ENCODE results near the gene TMEM161A.

TMEM161A gene

DNA sequence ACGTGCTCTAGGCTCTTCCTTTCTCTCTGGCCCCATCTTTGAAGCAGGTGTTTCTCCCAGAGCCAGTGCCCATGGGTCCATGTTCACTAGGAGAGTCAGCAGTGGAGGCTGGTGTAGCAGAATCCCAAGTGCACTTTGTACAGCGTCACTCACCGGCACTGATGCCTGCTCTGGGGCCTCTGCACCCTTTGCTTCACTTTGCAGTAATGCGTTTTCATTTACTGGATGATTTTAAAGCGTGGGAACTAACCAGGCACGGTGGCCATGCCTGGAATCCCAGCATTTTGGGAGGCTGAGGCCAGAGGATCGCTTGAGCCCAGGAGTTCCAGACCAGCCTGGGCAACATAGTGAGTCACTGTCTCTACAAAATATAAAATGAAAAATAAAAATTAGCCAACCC lies 43.8 kb downstream of the TMEM161A start:
- ATAC-seq (ENCODE audit: insufficient read depth, low read depth): no peak
- Histone ChIP-seq H3K79me2 (ENCODE audit: insufficient read depth, low read length) (peaks cover 3% of the 10 kb centered on the region; the same call in 1 of the 2 replicates), H3K4me2 (ENCODE audit: insufficient read depth, low read length) (no peak overlapping the region), H3K27me3 (ENCODE audit: insufficient read depth, low read length, poor library complexity) (no peaks in the 10 kb centered on the region), H3K9me3 (ENCODE audit: insufficient read depth, low read length, severe bottlenecking) (no peaks in the 10 kb centered on the region), H3K9ac (ENCODE audit: low read depth, low read length) (no peak overlapping the region), H3K4me3 (ENCODE audit: low read depth in 1 of 2, low read length in 2 of 2) (no peak overlapping the region), H4K20me1 (ENCODE audit: insufficient read depth, low read length) (no peaks in the 10 kb centered on the region; the same call in 1 of the 2 replicates), H2AFZ (ENCODE audit: low read depth, low read length) (no peak overlapping the region), H3K36me3 (ENCODE audit: insufficient read depth, low read length) (peaks cover 7% of the 10 kb centered on the region; the same call in 1 of the 2 replicates), H3K4me1 (ENCODE audit: insufficient read depth, low read length) (no peaks in the 10 kb centered on the region), H3K27ac (ENCODE audit: low read length) (no peak overlapping the region)
- TF ChIP-seq, protein P1, sequence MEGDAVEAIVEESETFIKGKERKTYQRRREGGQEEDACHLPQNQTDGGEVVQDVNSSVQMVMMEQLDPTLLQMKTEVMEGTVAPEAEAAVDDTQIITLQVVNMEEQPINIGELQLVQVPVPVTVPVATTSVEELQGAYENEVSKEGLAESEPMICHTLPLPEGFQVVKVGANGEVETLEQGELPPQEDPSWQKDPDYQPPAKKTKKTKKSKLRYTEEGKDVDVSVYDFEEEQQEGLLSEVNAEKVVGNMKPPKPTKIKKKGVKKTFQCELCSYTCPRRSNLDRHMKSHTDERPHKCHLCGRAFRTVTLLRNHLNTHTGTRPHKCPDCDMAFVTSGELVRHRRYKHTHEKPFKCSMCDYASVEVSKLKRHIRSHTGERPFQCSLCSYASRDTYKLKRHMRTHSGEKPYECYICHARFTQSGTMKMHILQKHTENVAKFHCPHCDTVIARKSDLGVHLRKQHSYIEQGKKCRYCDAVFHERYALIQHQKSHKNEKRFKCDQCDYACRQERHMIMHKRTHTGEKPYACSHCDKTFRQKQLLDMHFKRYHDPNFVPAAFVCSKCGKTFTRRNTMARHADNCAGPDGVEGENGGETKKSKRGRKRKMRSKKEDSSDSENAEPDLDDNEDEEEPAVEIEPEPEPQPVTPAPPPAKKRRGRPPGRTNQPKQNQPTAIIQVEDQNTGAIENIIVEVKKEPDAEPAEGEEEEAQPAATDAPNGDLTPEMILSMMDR (IDR thresholded peaks at IDR 0.05; ENCODE audit: borderline replicate concordance, extremely low read depth, low read length, poor library complexity, severe bottlenecking): no peak
- TF ChIP-seq EZH2 (IDR thresholded peaks at IDR 0.05; ENCODE audit: borderline replicate concordance, low read depth, low read length, severe bottlenecking): no peak
- no peak for DNase-seq

DNA sequence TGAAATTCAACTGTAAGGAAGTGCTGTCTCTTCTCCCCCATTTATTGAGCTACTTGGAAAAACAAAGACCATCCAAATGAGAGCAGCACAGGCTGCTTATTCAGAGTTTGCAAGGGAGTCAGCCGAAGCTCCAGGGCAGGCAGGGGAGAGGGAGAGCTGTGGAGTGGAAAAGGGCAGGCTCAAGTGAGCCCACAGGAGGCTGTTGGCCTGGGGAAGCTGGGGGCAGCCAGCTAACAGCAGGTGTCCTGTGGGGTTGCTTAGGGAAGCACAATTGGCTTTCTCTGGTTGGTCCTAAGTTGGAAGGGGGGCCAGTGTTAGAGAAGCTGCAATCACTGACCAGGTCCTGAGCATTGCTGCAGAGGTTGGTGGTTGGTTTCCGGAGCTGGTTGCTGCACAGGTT lies 50.6 kb downstream of the TMEM161A start:
- Histone ChIP-seq H2AFZ (ENCODE audit: low read depth, low read length) (no peak overlapping the region), H3K9me3 (ENCODE audit: insufficient read depth, low read length, severe bottlenecking) (no peaks in the 10 kb centered on the region), H3K27me3 (ENCODE audit: insufficient read depth, low read length, poor library complexity) (no peaks in the 10 kb centered on the region), H4K20me1 (ENCODE audit: insufficient read depth, low read length) (no peaks in the 10 kb centered on the region; the same call in 1 of the 2 replicates), H3K27ac (ENCODE audit: low read length) (no peak overlapping the region), H3K9ac (ENCODE audit: low read depth, low read length) (no peak overlapping the region), H3K79me2 (ENCODE audit: insufficient read depth, low read length) (peaks cover 3% of the 10 kb centered on the region; the same call in 1 of the 2 replicates), H3K4me2 (ENCODE audit: insufficient read depth, low read length) (no peak overlapping the region), H3K36me3 (ENCODE audit: insufficient read depth, low read length) (peaks cover 9% of the 10 kb centered on the region), H3K4me1 (ENCODE audit: insufficient read depth, low read length) (no peaks in the 10 kb centered on the region), H3K4me3 (ENCODE audit: low read depth in 1 of 2, low read length in 2 of 2) (no peak overlapping the region)
- DNase-seq: no peak
- TF ChIP-seq, protein P1 (IDR thresholded peaks at IDR 0.05; ENCODE audit: borderline replicate concordance, extremely low read depth, low read length, poor library complexity, severe bottlenecking): no peak
- no peak for TF ChIP-seq EZH2 (IDR thresholded peaks at IDR 0.05; ENCODE audit: borderline replicate concordance, low read depth, low read length, severe bottlenecking)
- ATAC-seq (ENCODE audit: insufficient read depth, low read depth): no peak

DNA sequence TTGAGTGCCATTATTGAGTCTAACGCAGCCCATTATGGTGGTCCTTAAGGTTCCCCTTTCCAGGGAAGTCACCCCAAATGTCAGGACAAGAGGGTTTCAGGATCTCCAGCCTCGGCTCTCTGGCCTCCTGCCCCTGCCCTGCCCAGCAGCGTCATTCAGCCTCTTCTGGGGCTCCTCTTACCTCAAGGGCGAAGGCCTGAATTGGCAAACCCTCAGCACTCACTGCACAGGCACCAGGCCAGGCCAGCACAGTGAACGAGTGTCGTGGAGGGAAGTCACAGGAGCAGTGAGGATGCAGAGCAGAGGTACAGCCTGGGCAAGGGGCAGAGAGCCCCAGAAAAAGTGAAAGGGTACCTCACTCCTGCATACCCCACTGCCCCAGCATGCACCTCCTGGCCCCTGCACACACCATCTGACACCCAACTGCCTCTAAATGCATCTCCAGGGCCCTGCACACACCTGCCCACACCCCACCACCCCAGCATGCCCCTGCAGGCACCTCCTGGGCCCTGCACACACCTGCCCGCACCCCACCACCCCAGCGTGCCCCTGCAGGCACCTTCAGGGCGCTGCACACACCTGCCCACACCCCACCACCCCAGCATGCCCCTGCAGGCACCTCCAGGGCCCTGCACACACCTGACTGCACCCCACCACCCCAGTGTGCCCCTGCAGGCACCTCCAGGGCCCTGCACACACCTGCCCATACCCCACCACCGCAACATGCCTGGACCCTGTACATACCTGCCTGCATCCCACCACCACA lies 54.7 kb downstream of the TMEM161A start:
- DNase-seq (no peak), ATAC-seq (ENCODE audit: insufficient read depth, low read depth) (no peak)
- H3K36me3 ChIP-seq (ENCODE audit: insufficient read depth, low read length): peaks cover 9% of the 10 kb centered on the region
- H3K27ac ChIP-seq (ENCODE audit: low read length): no peak overlapping the region
- peaks cover 4% of the 10 kb centered on the region for H3K79me2 ChIP-seq (ENCODE audit: insufficient read depth, low read length)
- no peak overlapping the region for H2AFZ ChIP-seq (ENCODE audit: low read depth, low read length)
- H3K4me1 ChIP-seq (ENCODE audit: insufficient read depth, low read length): no peaks in the 10 kb centered on the region
- no peak overlapping the region for H3K9ac ChIP-seq (ENCODE audit: low read depth, low read length)
- no peak overlapping the region for H3K4me3 ChIP-seq (ENCODE audit: low read depth in 1 of 2, low read length in 2 of 2)
- no peaks in the 10 kb centered on the region for H3K9me3 ChIP-seq (ENCODE audit: insufficient read depth, low read length, severe bottlenecking)
- no peak for TF ChIP-seq EZH2 (IDR thresholded peaks at IDR 0.05; ENCODE audit: borderline replicate concordance, low read depth, low read length, severe bottlenecking)
- TF ChIP-seq, protein P1 (IDR thresholded peaks at IDR 0.05; ENCODE audit: borderline replicate concordance, extremely low read depth, low read length, poor library complexity, severe bottlenecking): no peak
- H4K20me1 ChIP-seq (ENCODE audit: insufficient read depth, low read length): 0 out of 2 replicates have a peak, but pooled peaks cover 9% of the 10 kb centered on the region
- no peaks in the 10 kb centered on the region for H3K27me3 ChIP-seq (ENCODE audit: insufficient read depth, low read length, poor library complexity)
- no peak overlapping the region for H3K4me2 ChIP-seq (ENCODE audit: insufficient read depth, low read length)
